ENCODE data around the gene HNRNPF. TPM values are rescaled to one million over a fixed set of nuclear protein-coding genes. Genes with fewer than 3 reads are reported as not detected.
A peak's percentile ranks its signal among the peaks of the same experiment; 100 is the strongest.

The HNRNPF gene
- total RNA-seq, 3 donors from 2014 or later: 212 to 229 (median 227) TPM

DNA sequence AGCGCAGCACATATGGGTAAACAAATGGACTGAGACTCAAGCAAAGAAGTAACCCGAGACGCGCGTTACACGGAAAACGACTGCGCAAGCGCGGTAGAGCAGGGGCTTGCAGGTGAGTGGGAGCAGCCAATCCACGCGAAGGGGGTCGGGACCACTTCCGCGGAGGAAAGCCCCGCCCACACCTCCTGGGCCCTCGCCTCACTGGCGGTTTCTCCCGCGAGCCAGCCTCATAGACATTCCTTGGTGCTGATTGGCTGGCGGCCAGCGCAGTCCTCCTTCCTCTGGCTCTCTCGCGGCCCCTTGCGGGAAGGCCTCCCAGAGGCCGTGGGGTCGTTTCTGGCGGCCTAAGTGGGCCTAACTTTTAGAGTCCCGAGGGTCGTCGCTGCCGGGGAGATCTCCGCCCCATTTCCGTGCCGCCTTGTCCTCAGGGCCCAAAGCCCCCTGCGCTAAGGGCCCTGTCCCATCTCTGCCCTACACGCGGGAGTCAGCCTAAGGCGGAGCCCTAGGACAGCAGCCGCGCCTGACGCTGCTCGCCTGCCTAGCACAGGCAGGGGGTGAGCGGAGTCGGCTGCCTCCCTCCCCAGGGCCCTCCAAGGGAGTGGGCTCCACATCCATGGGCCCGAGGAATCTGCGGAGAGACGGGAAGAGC, 46.7 kb downstream of the HNRNPF start:
- Histone ChIP-seq H3K36me3 (ENCODE audit: low read depth) (no peaks in the 10 kb centered on the region), H3K4me3 (peak overlapping the region; percentile 28), H3K9me3 (no peaks in the 10 kb centered on the region), H3K4me1 (ENCODE audit: low read depth) (no peaks in the 10 kb centered on the region)
- intact Hi-C loops (cut with DNase I, micrococcal nuclease): no loop called here
- ATAC-seq (peak; percentile 98), DNase-seq (peak; percentile 97 to 99 (median 98))
- TF ChIP-seq, protein P1, sequence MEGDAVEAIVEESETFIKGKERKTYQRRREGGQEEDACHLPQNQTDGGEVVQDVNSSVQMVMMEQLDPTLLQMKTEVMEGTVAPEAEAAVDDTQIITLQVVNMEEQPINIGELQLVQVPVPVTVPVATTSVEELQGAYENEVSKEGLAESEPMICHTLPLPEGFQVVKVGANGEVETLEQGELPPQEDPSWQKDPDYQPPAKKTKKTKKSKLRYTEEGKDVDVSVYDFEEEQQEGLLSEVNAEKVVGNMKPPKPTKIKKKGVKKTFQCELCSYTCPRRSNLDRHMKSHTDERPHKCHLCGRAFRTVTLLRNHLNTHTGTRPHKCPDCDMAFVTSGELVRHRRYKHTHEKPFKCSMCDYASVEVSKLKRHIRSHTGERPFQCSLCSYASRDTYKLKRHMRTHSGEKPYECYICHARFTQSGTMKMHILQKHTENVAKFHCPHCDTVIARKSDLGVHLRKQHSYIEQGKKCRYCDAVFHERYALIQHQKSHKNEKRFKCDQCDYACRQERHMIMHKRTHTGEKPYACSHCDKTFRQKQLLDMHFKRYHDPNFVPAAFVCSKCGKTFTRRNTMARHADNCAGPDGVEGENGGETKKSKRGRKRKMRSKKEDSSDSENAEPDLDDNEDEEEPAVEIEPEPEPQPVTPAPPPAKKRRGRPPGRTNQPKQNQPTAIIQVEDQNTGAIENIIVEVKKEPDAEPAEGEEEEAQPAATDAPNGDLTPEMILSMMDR (IDR thresholded peaks at IDR 0.05): peak; percentile 49

DNA sequence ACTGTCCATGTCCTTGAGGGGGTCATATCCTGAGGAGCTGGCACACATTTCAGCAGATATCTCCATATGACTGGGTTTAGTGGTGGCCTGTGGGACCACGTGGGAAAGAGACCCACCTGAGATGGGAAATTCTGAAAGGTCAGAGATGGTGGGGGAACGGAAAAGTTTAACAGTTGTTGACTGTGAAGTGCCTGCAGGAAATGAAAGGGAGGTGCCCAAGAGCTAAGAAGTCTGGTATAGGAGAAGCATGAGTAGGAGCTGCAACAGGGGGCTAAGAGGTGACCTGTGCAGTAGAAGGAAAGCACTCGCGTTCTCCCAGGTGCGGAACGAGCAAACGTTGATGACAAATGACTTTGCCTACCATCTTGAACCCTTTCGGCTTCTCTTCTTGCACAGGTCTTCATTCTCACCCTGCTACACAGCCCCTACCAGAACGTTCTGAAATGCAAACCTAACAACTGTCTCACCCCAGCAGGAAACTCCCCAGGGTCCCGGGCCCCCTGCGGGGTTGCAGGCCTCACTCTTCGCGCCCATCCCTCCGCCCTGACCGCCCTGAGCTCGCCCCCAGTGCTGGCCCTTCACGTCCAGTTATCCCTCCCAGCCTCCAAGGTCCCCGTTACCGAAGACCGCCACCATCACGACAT, 47.3 kb downstream of the HNRNPF start:
- ATAC-seq (peak; percentile 3), DNase-seq (no peak)
- peaks cover under 1% of the 10 kb centered on the region for H3K4me1 ChIP-seq (ENCODE audit: low read depth)
- intact Hi-C loops (cut with DNase I, micrococcal nuclease): no loop called here
- H3K36me3 ChIP-seq (ENCODE audit: low read depth): no peaks in the 10 kb centered on the region
- H3K9me3 ChIP-seq: no peaks in the 10 kb centered on the region
- H3K4me3 ChIP-seq: peak overlapping the region; percentile 28
- TF ChIP-seq, protein P1 (IDR thresholded peaks at IDR 0.05): no peak

DNA sequence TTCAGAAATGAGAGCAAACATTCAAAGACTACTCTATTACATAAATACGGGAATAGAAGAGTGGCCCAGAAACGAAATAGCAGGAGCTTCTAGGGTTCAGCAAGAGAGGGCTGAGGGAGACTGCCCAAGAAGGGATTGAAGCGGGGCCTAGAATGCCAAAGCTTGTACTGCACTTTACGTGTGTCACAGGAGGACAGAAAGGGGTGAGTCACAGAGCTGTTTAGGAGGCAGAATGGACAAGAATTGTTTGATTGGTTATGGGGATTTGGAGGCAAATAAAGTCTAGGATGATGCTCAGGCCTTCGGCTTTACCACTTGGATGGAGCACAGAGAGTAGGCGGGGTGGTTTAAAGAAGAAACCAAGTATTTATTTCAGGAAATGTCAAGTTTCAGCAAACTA, 48.9 kb downstream of the HNRNPF start:
- no peak for ATAC-seq
- intact Hi-C loops (cut with DNase I, micrococcal nuclease): no loop called here
- TF ChIP-seq, protein P1 (IDR thresholded peaks at IDR 0.05): no peak

DNA sequence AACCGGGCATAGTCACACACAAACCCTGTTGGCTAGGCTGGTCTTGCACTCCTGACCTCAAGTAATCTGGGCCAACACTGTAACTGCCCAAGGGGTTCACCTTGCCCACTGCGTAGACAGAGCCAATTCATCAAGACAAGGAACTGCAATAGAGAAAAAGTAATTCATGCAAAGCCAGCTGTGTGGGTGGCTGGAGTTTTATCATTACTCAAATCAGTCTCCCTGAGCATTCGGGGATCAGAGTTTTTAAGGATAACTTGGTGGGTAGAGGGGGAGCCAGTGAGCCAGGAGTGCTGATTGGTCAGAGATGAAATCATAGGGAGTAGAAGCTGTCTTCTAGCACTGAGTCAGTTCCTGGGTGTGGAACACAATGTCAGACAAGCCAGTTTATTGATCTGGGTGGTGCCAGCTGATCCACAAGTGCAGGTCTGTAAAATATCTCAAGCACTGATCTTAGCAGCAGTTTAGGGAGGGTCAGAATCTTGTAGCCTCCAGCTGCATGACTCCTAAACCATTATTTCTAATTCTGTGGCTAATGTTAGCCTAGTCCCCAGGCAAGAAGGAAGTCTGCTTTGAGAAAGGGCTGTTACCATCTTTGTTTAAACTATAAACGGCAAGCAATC, 53.1 kb downstream of the HNRNPF start:
- H3K4me3 ChIP-seq: no peak overlapping the region
- no peaks in the 10 kb centered on the region for H3K36me3 ChIP-seq (ENCODE audit: low read depth)
- peak; percentile 95 for ATAC-seq
- DNase-seq: peak in 1 of 3 donors; percentile 76
- intact Hi-C loops (cut with DNase I, micrococcal nuclease): loop anchor here in 1 of 2 donors (10.0 kb wide), 1 partner anchor 61 kb away; no protein-coding TSS in a partner anchor
- no peaks in the 10 kb centered on the region for H3K9me3 ChIP-seq
- TF ChIP-seq, protein P1 (IDR thresholded peaks at IDR 0.05): no peak
- H3K4me1 ChIP-seq (ENCODE audit: low read depth): peaks cover 6% of the 10 kb centered on the region

More for the DNA sequence above, 48.9 kb downstream of the HNRNPF start:
- no peak for DNase-seq
- Histone ChIP-seq H3K36me3 (ENCODE audit: low read depth) (no peaks in the 10 kb centered on the region), H3K4me1 (ENCODE audit: low read depth) (peaks cover 6% of the 10 kb centered on the region), H3K4me3 (no peak overlapping the region), H3K9me3 (no peaks in the 10 kb centered on the region)

DNA sequence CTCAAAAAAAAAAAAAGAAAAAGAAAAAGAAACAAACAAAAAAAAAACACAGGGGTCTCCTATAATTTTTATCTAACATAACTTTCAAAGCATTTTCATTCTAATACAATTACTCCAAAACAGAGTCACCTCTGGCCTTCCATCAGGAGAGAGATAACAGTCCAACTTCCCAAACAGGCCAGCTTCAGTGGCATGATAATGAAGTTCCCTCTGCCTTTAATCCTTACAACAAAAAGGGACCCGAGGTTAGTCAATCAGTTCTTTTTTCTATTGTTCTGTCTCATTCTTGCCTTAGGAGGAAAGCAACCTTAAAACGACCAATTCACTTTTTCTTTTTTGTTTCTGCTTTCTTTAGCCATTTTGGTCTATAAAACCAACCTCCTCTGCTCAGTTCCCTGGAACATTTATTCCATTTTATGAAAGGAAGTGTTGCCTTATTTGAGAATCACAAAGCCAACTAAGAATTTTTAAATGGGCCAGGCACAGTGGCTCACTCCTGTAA, 54.1 kb downstream of the HNRNPF start:
- DNase-seq (no peak), ATAC-seq (no peak)
- Histone ChIP-seq H3K9me3 (no peaks in the 10 kb centered on the region), H3K36me3 (ENCODE audit: low read depth) (no peaks in the 10 kb centered on the region), H3K4me1 (ENCODE audit: low read depth) (peaks cover 10% of the 10 kb centered on the region), H3K4me3 (no peak overlapping the region)
- intact Hi-C loops (cut with DNase I, micrococcal nuclease): loop anchor here in 1 of 2 donors (10.0 kb wide), 1 partner anchor 60 kb away; no protein-coding TSS in a partner anchor
- TF ChIP-seq, protein P1 (IDR thresholded peaks at IDR 0.05): no peak

Measured in mucosa of descending colon (tissue), 3 donors.